ENCODE results near the gene ZNF620.
"Not testable (repeated sequence)": the region's sequence is repeated elsewhere in the genome, so short reads cannot be mapped to it uniquely, and the experiment has no call there.

ZNF620 gene

DNA sequence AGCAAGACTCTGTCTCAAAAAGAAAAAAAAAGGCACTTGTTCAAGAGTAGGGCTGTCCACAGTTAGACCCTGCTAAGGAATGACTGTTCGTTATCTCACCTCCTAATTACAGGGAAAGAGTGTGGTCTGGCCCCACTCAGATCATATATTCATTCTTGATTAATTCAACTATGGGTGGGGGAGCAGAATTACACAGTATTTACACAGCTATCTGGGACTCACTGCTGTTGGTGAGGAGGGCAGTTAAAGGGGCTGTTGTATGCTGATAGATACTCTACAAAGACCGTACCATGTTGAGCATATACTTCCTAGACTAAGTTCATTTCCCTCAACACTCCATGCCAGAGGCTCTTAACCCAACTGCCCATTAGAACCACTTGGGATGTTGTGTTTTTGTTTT is 3.8 kb upstream of the ZNF620 start:
- DNase-seq (ENCODE audit: low read depth): no peak

DNA sequence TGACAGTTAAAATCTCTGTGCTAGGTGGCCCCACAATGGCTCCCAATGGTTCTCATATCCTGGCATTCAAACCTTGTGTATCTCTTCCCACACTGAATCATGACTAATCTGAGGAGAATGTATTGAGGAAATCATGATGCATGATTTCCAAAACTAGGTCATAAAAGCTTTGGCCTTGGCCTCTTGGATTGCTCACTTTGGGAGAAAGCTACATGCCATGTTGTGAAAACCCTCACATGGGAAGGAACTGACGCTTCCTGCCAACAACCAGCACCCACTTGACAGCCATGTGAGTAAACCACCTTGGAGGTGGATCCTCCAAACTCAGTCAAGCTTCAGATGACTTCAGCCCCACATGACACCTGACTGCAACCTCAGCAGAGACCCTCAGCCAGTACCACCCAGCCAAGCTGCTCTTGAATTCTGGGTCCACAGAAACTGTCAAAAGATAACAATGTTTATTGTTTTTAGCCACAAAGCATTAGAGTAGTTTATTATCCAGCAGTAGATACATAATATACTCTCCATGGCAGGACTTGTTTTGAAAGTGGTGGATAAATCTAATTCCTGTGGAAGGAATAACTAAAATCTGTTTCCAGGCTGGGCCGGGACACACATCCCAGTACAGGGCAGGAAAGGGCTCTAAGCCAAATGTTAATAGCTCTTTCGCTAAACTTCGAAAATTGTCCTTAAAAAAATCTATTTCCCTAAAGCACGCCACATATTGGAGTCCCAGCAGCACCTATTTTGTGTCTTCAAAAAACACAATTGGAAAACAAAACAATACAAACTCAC is 1.0 kb upstream of the ZNF620 start:
- no peak for DNase-seq (ENCODE audit: low read depth)

DNA sequence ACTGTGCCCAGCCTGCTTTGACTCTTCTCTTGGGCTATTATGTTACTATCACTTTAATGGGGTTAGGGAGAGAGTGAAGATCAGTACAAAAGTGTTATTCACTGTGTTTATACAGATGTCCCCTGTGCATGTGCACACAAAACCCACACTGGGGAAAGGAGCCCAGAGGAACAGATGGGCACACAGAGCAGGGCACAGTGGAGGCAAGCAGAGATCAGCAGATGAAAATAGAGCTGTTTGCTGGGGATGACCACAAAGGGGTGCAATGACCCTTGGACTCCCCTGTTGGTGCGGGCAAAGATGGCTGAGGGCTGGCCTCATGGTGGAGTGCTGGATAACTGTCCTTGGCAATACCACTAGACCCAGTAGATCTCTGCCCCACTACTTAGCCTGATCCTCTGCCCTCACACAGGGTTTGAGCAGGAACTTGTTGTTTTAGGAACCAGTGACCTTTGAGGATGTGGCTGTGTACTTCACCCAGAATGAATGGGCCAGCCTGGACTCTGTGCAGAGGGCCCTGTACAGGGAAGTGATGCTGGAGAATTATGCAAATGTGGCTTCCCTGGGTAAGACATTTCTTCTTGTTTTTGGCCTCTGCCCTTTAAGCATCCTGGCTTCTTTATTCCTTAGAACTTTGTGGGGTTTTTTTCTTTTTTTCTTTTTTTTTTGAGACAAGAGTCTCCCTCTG is 5.3 kb downstream of the ZNF620 start:
- no peak for DNase-seq (ENCODE audit: low read depth)

DNA sequence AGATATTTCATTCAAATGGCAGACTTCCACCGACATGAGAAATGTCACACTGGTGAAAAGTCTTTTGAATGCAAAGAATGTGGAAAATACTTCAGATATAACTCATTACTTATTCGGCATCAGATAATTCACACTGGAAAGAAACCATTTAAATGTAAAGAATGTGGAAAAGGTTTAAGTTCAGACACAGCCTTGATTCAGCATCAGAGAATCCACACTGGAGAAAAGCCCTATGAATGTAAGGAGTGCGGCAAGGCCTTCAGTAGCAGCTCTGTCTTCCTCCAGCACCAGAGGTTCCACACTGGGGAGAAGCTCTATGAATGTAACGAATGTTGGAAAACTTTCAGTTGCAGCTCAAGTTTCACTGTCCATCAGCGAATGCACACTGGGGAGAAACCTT is 10.4 kb downstream of the ZNF620 start:
- no peak for DNase-seq (ENCODE audit: low read depth)

DNA sequence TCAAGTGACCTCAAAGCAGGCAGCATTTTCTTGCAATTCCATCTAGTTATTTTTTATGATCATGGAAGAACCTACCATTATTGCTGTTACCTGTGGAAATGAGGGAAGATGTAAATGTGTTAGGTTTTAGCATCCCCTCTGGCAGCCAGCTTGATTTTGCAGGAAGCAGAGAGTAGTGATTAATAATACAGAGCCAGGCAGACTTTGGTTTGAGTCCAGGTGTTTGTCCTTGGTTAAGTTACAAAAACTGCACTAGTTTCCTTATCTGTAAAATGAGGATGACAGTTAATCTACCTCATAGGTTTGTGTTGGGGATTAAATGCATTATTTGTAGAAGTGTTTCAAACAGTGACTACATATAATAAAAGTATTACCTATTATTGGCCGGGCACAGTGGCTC is 12.2 kb downstream of the ZNF620 start:
- no peak for DNase-seq (ENCODE audit: low read depth)

DNA sequence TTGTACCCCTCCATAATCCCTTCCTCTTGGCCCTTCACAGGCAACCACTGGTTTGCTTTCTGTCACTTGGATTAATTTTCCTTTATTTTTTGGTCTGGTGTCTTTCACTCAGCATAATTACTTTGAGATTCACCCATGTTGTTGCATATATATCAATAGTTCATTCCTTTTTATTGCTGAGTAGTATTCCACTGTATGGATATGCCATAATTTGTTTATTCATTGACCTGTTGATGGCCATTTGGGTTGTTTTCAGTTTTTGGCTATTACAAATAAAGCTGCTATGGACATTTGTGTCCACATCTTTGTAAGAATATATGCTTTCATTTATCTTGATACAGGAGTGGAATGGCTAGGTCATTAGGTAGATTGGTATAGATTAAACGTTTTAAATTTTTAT is 13.0 kb downstream of the ZNF620 start:
- no peak for DNase-seq (ENCODE audit: low read depth)

DNA sequence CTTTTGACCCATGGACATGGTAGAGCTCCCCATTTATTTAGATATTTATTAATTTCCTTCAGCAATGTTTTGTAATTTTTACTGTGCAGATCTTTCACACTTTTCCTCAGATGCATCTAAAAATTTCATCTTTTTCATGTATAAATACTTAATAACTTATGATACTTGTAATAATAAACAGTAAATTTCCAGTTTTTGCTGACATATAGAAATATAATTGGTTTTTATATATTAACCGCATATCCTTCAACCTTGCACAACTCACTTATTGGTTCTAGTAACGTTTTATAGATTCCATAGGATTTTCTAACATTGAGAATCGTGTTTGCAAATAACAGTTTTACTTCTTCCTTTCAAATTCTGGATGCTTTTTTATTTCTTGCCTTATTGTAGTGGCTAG is 15.4 kb downstream of the ZNF620 start:
- DNase-seq (ENCODE audit: low read depth): no peak

DNA sequence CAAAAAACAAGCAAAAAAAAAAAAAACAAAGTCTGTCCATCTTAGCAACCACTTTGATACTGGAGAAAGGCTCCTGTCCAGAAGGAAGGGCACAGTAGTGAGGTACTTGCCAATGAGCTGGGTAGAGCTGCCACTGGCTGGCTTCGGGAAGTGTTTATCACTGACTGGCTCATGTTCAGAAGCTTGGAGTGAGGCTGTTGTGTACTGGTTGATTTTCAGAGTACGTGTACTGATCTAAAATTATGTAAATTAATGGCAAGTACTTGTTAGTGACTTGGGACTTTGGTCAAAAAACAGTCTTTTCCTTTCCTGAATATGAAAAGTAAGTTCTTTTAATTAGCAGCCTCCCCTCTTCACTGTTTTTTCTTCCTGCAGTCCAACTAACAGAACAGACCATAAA is 17.9 kb downstream of the ZNF620 start:
- DNase-seq (ENCODE audit: low read depth): no peak

DNA sequence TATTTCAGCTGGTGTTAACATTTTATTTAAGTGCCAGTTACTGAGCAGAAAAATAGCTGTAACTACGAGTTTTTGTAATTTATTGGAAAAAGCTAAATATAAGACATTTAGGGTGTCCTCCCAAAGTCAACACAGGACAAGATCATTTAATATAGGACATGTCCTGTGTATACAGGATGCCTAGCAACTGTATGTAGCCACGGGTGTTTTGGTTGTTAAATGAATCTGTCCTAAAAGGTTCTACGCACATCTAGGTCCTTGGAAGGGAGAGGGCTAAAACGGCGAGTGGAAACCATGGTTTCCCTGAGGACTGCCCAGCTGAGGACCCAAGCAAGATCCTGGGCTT is 18.4 kb downstream of the ZNF620 start:
- DNase-seq (ENCODE audit: low read depth): no peak

DNA sequence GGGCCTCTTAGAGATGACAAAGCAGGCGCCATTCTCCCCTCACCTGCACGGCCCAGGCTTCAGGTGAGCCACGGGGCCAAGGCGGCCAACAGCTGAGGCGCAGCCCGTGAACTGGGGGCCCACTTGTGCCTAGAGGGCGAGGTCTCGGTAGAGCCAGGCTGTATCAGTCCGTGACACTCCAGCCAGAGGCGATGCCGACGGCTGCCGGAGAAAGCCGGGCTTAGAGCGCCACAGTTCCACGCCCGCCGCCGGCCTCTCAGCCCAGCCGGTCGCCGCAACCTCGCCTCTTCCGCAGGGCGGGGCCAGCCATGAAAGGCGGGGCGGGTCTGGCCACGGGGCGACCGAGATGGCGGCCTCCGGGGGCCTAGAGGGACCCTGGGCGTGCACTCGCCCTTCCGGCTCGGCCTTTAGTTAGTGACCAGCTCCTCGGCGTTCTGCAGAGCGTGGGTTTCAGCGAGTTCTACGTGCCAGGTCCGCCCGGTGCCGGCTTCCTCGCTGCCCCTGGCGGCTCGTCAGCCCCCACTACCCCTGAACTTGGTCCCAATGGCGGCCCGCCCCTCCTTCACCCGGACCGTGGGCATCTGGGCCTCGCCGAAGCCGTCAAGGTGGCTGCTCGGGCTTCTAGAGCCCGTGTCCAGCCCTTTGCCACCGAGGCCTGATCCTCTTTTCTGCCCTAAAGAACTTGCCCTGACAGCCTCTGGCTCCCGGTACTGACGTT is 18.9 kb downstream of the ZNF620 start, which contains the start of gene ZNF621:
ZNF621 (plus strand) TSS at position 393 of the 718 bp plus-strand sequence. CDS start 881 bp downstream, outside the sequence.
- DNase-seq (ENCODE audit: low read depth): peak; percentile 76

DNA sequence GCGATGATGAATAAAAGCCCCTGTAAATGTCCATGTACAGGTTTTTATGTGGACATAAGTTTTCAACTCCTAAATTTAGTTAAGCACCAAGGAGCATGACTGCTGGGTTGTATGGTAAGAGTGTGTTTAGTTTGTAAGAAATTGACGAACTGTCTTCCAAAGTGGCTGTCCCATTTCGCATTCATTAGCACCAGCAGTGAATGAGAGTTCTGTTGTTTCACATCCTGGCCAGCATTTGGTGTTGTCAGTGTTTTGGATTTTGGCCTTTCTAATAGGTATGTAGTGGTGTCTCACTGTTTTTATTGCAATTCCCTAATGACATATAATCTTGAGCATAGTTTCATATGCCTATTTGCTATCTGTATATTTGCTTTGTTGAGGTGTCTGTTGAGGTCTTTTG is 22.6 kb downstream of the ZNF620 start:
- no peak for DNase-seq (ENCODE audit: low read depth)

DNA sequence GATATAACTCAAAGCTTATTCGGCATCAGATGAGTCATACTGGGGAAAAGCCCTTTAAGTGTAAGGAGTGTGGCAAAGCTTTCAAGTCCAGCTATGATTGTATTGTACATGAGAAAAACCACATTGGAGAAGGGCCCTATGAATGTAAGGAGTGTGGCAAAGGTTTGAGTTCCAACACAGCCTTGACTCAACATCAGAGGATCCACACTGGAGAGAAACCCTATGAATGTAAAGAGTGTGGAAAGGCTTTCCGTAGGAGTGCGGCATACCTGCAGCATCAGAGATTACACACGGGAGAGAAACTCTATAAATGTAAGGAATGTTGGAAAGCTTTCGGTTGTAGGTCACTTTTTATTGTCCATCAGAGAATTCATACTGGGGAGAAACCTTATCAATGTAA is 26.4 kb downstream of the ZNF620 start:
- DNase-seq (ENCODE audit: low read depth): no peak

DNA sequence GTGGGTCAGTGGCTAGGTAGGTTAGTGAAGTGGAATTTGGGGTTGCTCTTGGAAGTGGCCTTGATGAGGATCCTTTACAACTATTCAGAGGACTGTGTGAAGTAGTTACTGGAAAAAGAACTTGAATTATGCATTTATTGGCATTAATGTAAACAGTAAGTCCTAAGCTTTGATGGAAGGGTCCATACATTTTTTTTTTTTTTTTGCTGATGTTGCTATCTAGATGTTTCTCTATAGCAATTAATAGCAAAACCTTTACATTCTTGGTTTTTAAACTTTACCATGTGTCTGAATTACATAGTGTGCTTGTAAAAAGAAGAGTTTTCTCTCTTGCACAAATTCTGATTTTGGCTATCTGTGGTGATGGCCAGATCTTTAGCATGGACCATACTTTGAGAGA is 28.4 kb downstream of the ZNF620 start:
- DNase-seq (ENCODE audit: low read depth): no peak

DNA sequence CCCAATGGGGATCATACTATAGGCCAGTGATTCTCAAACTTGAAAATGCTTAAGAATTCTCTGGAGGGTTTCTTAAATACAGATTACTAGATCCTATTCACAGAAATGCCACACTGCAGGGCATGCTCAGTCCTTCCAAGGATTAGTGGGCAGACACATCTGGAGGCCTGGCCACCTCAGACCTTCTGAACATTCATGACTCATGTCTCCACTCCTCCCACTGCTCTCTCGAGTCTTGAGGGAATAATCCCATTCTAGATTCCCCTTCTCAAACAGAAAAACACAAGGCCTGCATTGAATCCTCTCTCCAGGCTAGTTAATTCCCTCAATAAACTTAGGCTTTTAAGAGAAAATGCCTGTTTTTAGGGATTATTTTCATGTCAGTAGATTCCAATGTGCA is 41.0 kb downstream of the ZNF620 start:
- no peak for DNase-seq (ENCODE audit: low read depth)

DNA sequence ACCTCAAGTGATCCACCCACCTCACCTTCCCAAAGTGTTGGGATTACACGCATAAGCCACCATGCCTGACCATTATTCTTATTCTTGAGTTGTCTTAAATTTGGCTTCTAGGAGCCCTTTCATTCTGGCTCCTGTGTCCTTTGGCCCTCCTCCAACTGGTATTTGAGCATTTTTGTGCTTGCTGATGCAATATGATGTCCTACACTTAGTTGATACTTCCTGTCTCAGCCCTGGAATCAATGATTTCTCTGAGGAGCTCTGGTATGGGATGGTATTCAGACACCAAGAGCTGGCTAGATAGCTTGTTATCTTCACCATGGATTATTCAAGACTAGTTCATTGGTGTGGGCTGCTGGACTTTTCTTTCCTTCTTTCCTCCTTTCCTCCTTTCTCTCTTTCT is 44.3 kb downstream of the ZNF620 start:
- no peak for DNase-seq (ENCODE audit: low read depth)

DNA sequence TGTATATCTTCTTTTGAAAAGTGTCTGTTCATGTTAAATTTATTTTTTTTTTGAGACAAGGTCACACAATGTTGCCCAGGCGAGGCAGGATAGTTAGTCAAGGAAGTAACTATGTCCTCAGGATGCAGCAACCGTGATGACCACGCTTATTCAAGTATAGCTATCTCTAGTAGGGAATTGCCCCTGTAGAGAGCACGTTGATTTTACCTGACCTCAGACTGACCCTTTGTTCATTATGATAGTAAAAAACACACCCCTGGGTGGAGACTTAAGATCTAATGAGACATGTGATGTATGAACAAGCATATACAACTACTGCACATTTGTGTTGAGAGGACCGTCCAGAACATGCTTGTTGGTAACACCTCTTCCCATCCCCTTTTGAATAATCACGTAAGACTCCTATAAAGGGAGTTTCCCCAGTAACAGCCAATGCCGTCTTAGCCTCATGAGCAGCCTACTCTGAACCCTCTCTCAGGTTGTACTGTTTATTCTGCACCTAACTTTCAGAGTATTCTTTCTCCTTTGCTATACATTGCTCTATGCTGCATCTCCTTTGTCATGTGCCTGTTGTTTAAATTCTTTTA is 51.8 kb downstream of the ZNF620 start:
- no peak for DNase-seq (ENCODE audit: low read depth)

DNA sequence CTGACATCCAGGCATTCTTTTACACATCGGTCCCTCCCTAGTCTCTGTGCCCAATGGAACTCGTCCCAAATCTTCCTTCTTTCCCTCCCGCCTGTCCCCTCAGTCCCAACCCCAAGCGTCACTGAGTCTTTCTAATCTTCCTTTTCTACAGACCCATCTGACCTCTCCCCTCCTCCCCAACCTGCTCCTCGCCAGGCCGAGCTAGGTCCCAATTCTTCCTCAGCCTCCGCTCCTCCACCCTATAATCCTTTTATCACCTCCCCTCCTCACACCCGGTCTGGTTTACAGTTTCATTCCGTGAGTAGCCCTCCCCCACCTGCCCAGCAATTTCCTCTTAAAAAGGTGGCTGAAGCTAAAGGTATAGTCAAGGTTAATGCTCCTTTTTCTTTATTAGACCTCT is 56.6 kb downstream of the ZNF620 start:
- not testable (repeated sequence) for DNase-seq (ENCODE audit: low read depth)

DNA sequence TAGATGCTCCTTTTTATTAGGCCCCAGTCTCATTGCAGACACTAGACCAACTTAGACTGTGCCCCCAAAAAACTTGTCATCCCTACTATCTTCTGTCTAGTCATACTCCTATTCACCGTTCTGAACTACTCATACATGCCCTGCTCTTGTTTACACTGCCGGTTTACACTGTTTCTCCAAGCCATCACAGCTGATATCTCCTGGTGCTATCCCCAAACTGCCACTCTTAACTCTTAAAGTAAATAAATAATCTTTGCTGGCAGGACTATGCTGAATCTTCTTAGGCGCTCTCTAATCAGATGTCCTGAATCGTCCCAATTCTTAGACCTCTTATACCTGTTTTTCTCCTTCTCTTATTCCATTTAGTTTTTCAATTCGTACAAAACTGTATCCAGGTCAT is 59.8 kb downstream of the ZNF620 start:
- DNase-seq (ENCODE audit: low read depth): not testable (repeated sequence)

DNA sequence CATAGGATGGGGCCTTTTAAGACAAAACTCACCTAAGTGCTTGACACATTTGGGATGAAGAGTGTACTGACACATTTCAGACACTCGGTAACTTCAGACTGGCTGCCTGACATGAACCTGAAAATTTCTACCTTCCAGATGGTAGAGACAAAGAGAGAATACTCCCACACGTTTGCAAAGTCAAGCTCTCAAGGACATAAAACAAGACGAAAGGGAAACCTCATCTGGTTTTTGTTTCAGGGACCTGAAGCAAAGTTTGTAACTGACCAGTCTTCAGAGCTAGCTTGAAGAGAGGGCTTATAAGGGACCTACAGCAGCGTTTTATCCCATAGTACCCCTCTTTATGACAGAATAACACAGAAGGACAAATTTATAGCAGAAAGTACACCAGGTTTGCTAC is 60.9 kb downstream of the ZNF620 start:
- DNase-seq (ENCODE audit: low read depth): no peak

Data from activated T-helper 9 cell treated with anti-CD3 and anti-CD28 coated beads, Interleukin-2, amount 50 U/mL, for 16 hours (primary cell).